HUES48 (cell line): ENCODE measurements around the gene KIAA0753.

Experiments used
- H3K27ac ChIP-seq: one replicate; pipeline ENCODE4 v1.7.0; 2013; ENCODE audit warnings: low read depth, low read length, inconsistent platforms
- H3K27me3 ChIP-seq: 2 replicates; pipeline ENCODE4 v1.6.1; 2013; ENCODE audit warnings: mild to moderate bottlenecking, low read length; ENCODE audit not compliant: control insufficient read depth, insufficient read depth
- H3K36me3 ChIP-seq: 2 replicates; pipeline ENCODE4 v1.6.1; 2013; ENCODE audit warnings: low read length; ENCODE audit not compliant: control insufficient read depth, insufficient read depth
- H3K4me1 ChIP-seq: 2 replicates; pipeline ENCODE4 v1.6.1; 2013; ENCODE audit warnings: mild to moderate bottlenecking, low read length; ENCODE audit not compliant: control insufficient read depth, insufficient read depth
- H3K4me3 ChIP-seq: 2 replicates; pipeline ENCODE4 v1.5.1; 2013; ENCODE audit warnings: mild to moderate bottlenecking, low read depth, low read length
- H3K9ac ChIP-seq: 2 replicates; pipeline ENCODE4 v1.6.1; 2013; ENCODE audit warnings: mild to moderate bottlenecking, low read depth, low read length, moderate library complexity
- H3K9me3 ChIP-seq: 2 replicates; pipeline ENCODE4 v1.6.1; 2013; ENCODE audit warnings: low read length; ENCODE audit not compliant: control insufficient read depth, insufficient read depth

KIAA0753 gene

GRCh38 chr17:6530324-6530920 lies 110.1 kb downstream of the KIAA0753 start:
- Histone ChIP-seq H3K9ac (no peak overlapping the region), H3K27me3 (no peaks in the 10 kb centered on the region), H3K4me1 (0 out of 2 replicates have a peak, but pooled peaks cover 8% of the 10 kb centered on the region), H3K27ac (no peak overlapping the region), H3K9me3 (no peaks in the 10 kb centered on the region), H3K4me3 (no peak overlapping the region), H3K36me3 (no peaks in the 10 kb centered on the region)

GRCh38 chr17:6528557-6528956 lies 112.0 kb downstream of the KIAA0753 start:
- Histone ChIP-seq H3K4me1 (0 out of 2 replicates have a peak, but pooled peaks cover 8% of the 10 kb centered on the region), H3K27ac (no peak overlapping the region), H3K9me3 (no peaks in the 10 kb centered on the region), H3K27me3 (no peaks in the 10 kb centered on the region), H3K4me3 (no peak overlapping the region), H3K36me3 (no peaks in the 10 kb centered on the region), H3K9ac (no peak overlapping the region)
